K562 (cell line): ENCODE measurements around the gene SPI1. TPM values are rescaled to one million over a fixed set of nuclear protein-coding genes. Genes with fewer than 3 reads are reported as not detected.

Experiments used
- ATAC-seq: fragments of 200-7000 bp; cut with Tn5 transposase; 3 replicates; pipeline ENCODE4 v1.9.1; 2020; ENCODE audit warnings: moderate library complexity
- BruUV-seq: library from RNA; stranded (reverse); fragments of 400-500 nt; replicated peaks from 2 replicates; lab custom pipeline; 2021; lab: Mats Ljungman, UMichigan
- CTCF ChIA-PET: fragments of 300-600 bp; formaldehyde crosslinking; extraction: SDS; loops from one replicate; lab custom pipeline; 2021; ENCODE audit warnings: low intra/inter-chr PET ratio; lab: Yijun Ruan, JAX
- POLR2A ChIA-PET: fragments of 300-600, 350-650 bp; sonication (Branson Sonifier 250); formaldehyde crosslinking; extraction: SDS; loops from one replicate; lab custom pipeline; 2021; ENCODE audit warnings: antibody characterized with exemption, inconsistent platforms; lab: Yijun Ruan, JAX
- DNase-seq, 4 experiments: peaks; one replicate each; pipeline versions ENCODE4 v3.0.0 to v3.0.0-alpha.2; 2011 to 2018; ENCODE audit warnings: low spot score in 3 of 4, mixed read lengths in 3 of 4; ENCODE audit errors: extremely low read depth in 1 of 4
- FAIRE-seq: peaks from 2 replicates; lab custom pipeline; 2011; peaks lifted over from hg19 to GRCh38; lab: Jason Lieb, UNC
- H2AFZ ChIP-seq: 2 replicates; pipeline ENCODE4 v1.6.0; 2011; ENCODE audit warnings: low read depth, low read length, control low read depth, inconsistent platforms
- H3K27ac ChIP-seq: fragments of 200-600 bp; 3 replicates; pipeline ENCODE4 v1.8.0; 2011; ENCODE audit warnings: low read depth, mild to moderate bottlenecking, control low read depth, inconsistent platforms, low read length, moderate library complexity, mixed read lengths; ENCODE audit errors: extremely low read depth
- H3K27me3 ChIP-seq, 2 experiments: fragments of 300-600 bp in 1 of 2; 2 replicates in 1 of 2; 3 replicates in 1 of 2; pipeline versions ENCODE4 v1.6.0 to v1.8.0; 2011; ENCODE audit warnings: inconsistent platforms in 2 of 2, low read length in 2 of 2, mild to moderate bottlenecking in 1 of 2, mixed read lengths in 1 of 2, moderate library complexity in 1 of 2; ENCODE audit not compliant: control insufficient read depth in 2 of 2, insufficient read depth in 2 of 2
- H3K36me3 ChIP-seq: fragments of 300-600 bp; 3 replicates; pipeline ENCODE4 v1.8.0; 2011; ENCODE audit warnings: mild to moderate bottlenecking, low read length, inconsistent platforms; ENCODE audit not compliant: control insufficient read depth, insufficient read depth
- H3K4me1 ChIP-seq, 2 experiments: fragments of 200-600 bp in 1 of 2; replicated peaks in 1 of 2; 2 replicates in 1 of 2; 3 replicates in 1 of 2; pipeline versions ENCODE4 v1.5.1 to v1.8.0; 2011; ENCODE audit warnings: inconsistent platforms in 2 of 2, low read length in 2 of 2, mild to moderate bottlenecking in 1 of 2, mixed read lengths in 1 of 2, moderate library complexity in 1 of 2; ENCODE audit not compliant: control insufficient read depth in 2 of 2, insufficient read depth in 2 of 2
- H3K4me2 ChIP-seq: 2 replicates; pipeline ENCODE4 v1.6.1; 2011; ENCODE audit warnings: low read length, control low read depth, inconsistent platforms, mixed read lengths; ENCODE audit not compliant: insufficient read depth
- H3K4me3 ChIP-seq: fragments of 200-600 bp; sonication (generic), shearing (Covaris generic); 2 replicates; pipeline ENCODE4 v1.5.1; 2016; ENCODE audit warnings: control low read depth, inconsistent platforms
- H3K79me2 ChIP-seq: fragments of 200-600 bp; 3 replicates; pipeline ENCODE4 v1.8.0; 2011; ENCODE audit warnings: low read length, inconsistent platforms; ENCODE audit not compliant: control insufficient read depth, insufficient read depth
- H3K9ac ChIP-seq, 2 experiments: 2 replicates each; pipeline versions ENCODE4 v1.6.0 to v1.6.1; 2011; ENCODE audit warnings: low read depth in 2 of 2, low read length in 2 of 2, control low read depth in 1 of 2, inconsistent platforms in 1 of 2, mild to moderate bottlenecking in 1 of 2, mixed read lengths in 1 of 2; ENCODE audit not compliant: insufficient read depth in 1 of 2
- H3K9me1 ChIP-seq: one replicate; pipeline ENCODE4 v1.6.0; 2011; ENCODE audit warnings: inconsistent platforms, mild to moderate bottlenecking, low read length, moderate library complexity; ENCODE audit not compliant: control insufficient read depth, insufficient read depth
- H3K9me3 ChIP-seq: replicated peaks from 2 replicates; pipeline ENCODE4 v1.5.1; 2011; ENCODE audit warnings: low read depth, low read length, inconsistent platforms; ENCODE audit not compliant: control insufficient read depth, insufficient read depth
- H4K20me1 ChIP-seq: replicated peaks from 2 replicates; pipeline ENCODE4 v1.6.1; 2011; ENCODE audit warnings: low read length, inconsistent platforms, mixed read lengths; ENCODE audit not compliant: control insufficient read depth, insufficient read depth
- ARNT ChIP-seq, 2 experiments: fragments of 450-650 bp; IDR thresholded peaks; 2 replicates each; pipeline ENCODE4 v1.6.1; 2016; ENCODE audit warnings: mild to moderate bottlenecking in 1 of 2
- C11orf30 ChIP-seq: fragments of 450-650 bp; IDR thresholded peaks from 2 replicates; pipeline ENCODE4 v1.6.1; 2016; ENCODE audit warnings: low read depth, mild to moderate bottlenecking
- CEBPB ChIP-seq: fragments of 450-650 bp; IDR thresholded peaks from 2 replicates; pipeline ENCODE4 v1.6.1; 2016; ENCODE audit warnings: missing genetic modification characterization, missing compliant biosample characterization
- ELF4 ChIP-seq: fragments of 450-650 bp; formaldehyde crosslinking; IDR thresholded peaks from 2 replicates; pipeline ENCODE4 v1.4.0; 2022; ENCODE audit warnings: missing genetic modification characterization
- FOXK2 ChIP-seq, 2 experiments: fragments of 450-650 bp; IDR thresholded peaks in 1 of 2; conservative IDR thresholded peaks in 1 of 2; 2 replicates each; pipeline ENCODE4 v1.6.1; 2016; ENCODE audit warnings: low read depth in 2 of 2, mild to moderate bottlenecking in 1 of 2
- FOXP1 ChIP-seq: sonication (generic); formaldehyde crosslinking; IDR thresholded peaks from 2 replicates; pipeline ENCODE4 v1.8.0; 2022; ENCODE audit warnings: mild to moderate bottlenecking, missing genetic modification reagents
- JUNB ChIP-seq: fragments of 450-650 bp; formaldehyde crosslinking; conservative IDR thresholded peaks from 2 replicates; pipeline ENCODE4 v1.4.0; 2020; ENCODE audit warnings: mild to moderate bottlenecking
- KDM4B ChIP-seq, 2 experiments: fragments of 450-650 bp in 1 of 2; sonication (generic) in 1 of 2; IDR thresholded peaks; 2 replicates each; pipeline ENCODE4 v1.6.1; 2016 to 2017; ENCODE audit warnings: borderline replicate concordance in 2 of 2, antibody characterized with exemption in 1 of 2, low read depth in 1 of 2, mild to moderate bottlenecking in 1 of 2
- LCOR ChIP-seq: sonication (generic); formaldehyde crosslinking; IDR thresholded peaks from 2 replicates; pipeline ENCODE4 v1.8.0; 2022; ENCODE audit warnings: mild to moderate bottlenecking, missing genetic modification reagents
- MCM2 ChIP-seq: fragments of 450-650 bp; IDR thresholded peaks from 2 replicates; pipeline ENCODE4 v1.6.1; 2017; ENCODE audit warnings: low read depth, mild to moderate bottlenecking
- MTF1 ChIP-seq: fragments of 250-450 bp; sonication (Bioruptor Pico); IDR thresholded peaks from 2 replicates; pipeline ENCODE4 v1.9.0; 2021; ENCODE audit warnings: moderate library complexity, mild to moderate bottlenecking, inconsistent platforms, borderline replicate concordance
- SRF ChIP-seq, 2 experiments: fragments of 250-450, 450-650 bp in 1 of 2; sonication (Bioruptor Pico) in 1 of 2; sonication (generic) in 1 of 2; formaldehyde crosslinking; IDR thresholded peaks; 2 replicates each; pipeline versions ENCODE4 v1.5.0 to v1.5.1; 2020 to 2022; ENCODE audit warnings: mild to moderate bottlenecking in 1 of 2, missing genetic modification reagents in 1 of 2
- XRCC4 ChIP-seq: IDR thresholded peaks from one replicate; pipeline ENCODE4 v1.6.1; 2011; ENCODE audit not compliant: insufficient read depth, insufficient read length; ENCODE audit errors: extremely low read depth
- XRCC5 ChIP-seq: fragments of 200-400 bp; formaldehyde crosslinking; IDR thresholded peaks from 2 replicates; pipeline ENCODE4 v1.6.1; 2017; ENCODE audit warnings: low read depth, mild to moderate bottlenecking, low read length
- ZNF24 ChIP-seq: fragments of 450-650 bp; IDR thresholded peaks from 2 replicates; pipeline ENCODE4 v1.6.1; 2016
- WGBS: fragments of 100-300 bp; shearing (Covaris generic); methylation state at CpG from one replicate; pipeline ENCODE4 v1.1.6; 2016; ENCODE audit warnings: low coverage, mixed read lengths; ENCODE audit not compliant: insufficient coverage; ENCODE audit errors: missing lambda C conversion rate; 5-methylcytosine and 5-hydroxymethylcytosine counted together
- in situ Hi-C: fragments of 300-500 bp; cut with MboI; formaldehyde crosslinking; loops from 4 replicates; pipeline ENCODE4 v1.15.0; 2018; ENCODE audit warnings: inconsistent platforms, mixed read lengths
- intact Hi-C: fragments of 100-400 bp; cut with micrococcal nuclease; formaldehyde crosslinking; loops from 2 replicates; pipeline ENCODE4 v1.14.2; 2022
- polyA plus RNA-seq, 8 experiments: library from polyadenylated mRNA; depleted of rRNA in 4 of 8; stranded (reverse) in 5 of 8; unstranded in 3 of 8; fragments of >200 nt; fragmentation: Nextera tagmentation in 2 of 8; fragmentation: Illumina TruSeq in 1 of 8; extraction: Ambion mirVana in 2 of 8; extraction: Trizol in 1 of 8; gene quantifications; 2 replicates each; pipeline versions ENCODE4 v1.2.1 to v1.2.3, GENCODE V29; 2011 to 2014; ENCODE audit warnings: inconsistent platforms in 1 of 8, missing spikeins in 1 of 8
- total RNA-seq, 7 experiments: library from RNA; depleted of rRNA in 6 of 7; stranded (reverse); fragments of >200 nt in 6 of 7; fragmentation: Illumina TruSeq in 2 of 7; extraction: Trizol in 2 of 7; gene quantifications; 2 replicates each; pipeline versions ENCODE4 v1.2.1 to v1.2.3, GENCODE V29; 2011 to 2021; ENCODE audit warnings: low replicate concordance in 1 of 7
- TF ChIP-seq, protein P1 (sequence below): fragments of 250-450 bp; sonication (Bioruptor Pico); IDR thresholded peaks from 2 replicates; pipeline ENCODE4 v1.8.0; 2022; ENCODE audit warnings: inconsistent platforms, mild to moderate bottlenecking, moderate library complexity, borderline replicate concordance
- TF ChIP-seq, protein P2 (sequence below): fragments of 250-450 bp; sonication (Bioruptor Pico); IDR thresholded peaks from 2 replicates; pipeline ENCODE4 v1.9.0; 2021; ENCODE audit warnings: mild to moderate bottlenecking, inconsistent platforms
- TF ChIP-seq, protein P3 (sequence below): fragments of 450-650 bp; formaldehyde crosslinking; IDR thresholded peaks from 2 replicates; pipeline ENCODE4 v1.4.0; 2022; ENCODE audit warnings: missing genetic modification characterization

The SPI1 gene
- total and polyA plus RNA-seq, 9 of the 15 experiments (the other 6 are each of a cell fraction or from before 2014, with no cell fraction given) = 0.10 to 33.7 (median 10.3) TPM

DNA sequence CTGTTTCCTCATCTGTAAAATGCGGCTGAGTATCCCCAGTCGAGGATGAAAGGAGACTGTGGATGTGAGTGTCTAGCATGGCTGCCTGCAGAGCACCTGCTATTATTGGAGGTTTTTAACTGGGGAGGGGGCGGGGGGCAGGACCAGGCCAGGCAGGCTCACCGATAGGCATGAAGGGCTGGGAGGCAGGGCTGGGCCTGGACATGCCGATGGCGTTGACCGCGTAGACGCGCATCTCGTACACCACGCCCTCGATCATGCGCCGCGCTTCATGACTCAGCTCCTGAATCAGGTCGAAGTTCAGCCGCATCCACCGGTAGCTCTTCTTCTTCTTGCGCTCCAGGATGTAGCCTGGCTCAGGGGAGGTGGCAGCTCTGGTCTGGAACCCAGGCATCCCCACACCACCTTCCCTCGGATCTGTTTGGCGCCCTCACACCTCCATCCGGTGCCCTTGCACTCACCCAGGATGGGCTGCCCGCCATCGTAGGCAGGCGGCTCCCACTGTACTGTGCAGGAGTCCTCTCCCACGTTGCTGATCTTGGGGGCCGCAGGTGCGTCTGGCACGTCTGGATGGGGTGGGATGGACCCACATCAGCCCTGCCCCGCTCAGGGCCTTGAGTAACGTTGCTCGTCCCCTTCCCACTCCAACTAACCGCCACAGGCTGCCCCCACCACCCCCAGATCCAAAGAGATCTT is 41.0 kb downstream of the SPI1 start:
- Histone ChIP-seq H3K27me3 (peaks cover 0 to 5% of the 10 kb centered on the region in 2 experiments; a peak in 2 of 5 replicates), H3K27ac (no peak overlapping the region), H3K9me3 (no peaks in the 10 kb centered on the region), H3K79me2 (no peaks in the 10 kb centered on the region), H3K9ac (peak overlapping the region in 1 of 2 experiments; percentile 83; a peak in 2 of 4 replicates), H3K36me3 (no peaks in the 10 kb centered on the region), H4K20me1 (no peaks in the 10 kb centered on the region), H2AFZ (peak overlapping the region; percentile 65), H3K9me1 (no peaks in the 10 kb centered on the region), H3K4me1 (peaks cover 6 to 54% of the 10 kb centered on the region in 2 experiments; a peak in 3 of 5 replicates), H3K4me3 (no peak overlapping the region), H3K4me2 (peak overlapping the region; percentile 33)
- intact Hi-C loops = no loop called here
- FAIRE-seq (peak; percentile 87), ATAC-seq (peak; percentile 88), DNase-seq (peak; percentile 76 to 85 (median 81))
- in situ Hi-C loops = no loop called here
- WGBS = 14% methylated on average over 33 of the region's 34 CpGs
- ChIA-PET CTCF (interaction anchor here (0.6 kb wide), 1 partner anchor 18 kb away, joined by 3 read pairs; no protein-coding TSS in a partner anchor), POLR2A (interaction anchor here (0.6 to 1.3 kb wide), 7 partner anchors 12 to 446 kb away, joined by 3 to 6 read pairs (median 3); no protein-coding TSS in a partner anchor)
- BruUV-seq = no TSS peak
- TF ChIP-seq FOXP1 (CRISPR knock-in tag) = no peak
- no peak for TF ChIP-seq KDM4B (IDR thresholded peaks at IDR 0.05; ENCODE audit: borderline replicate concordance in 2 of 2, low read depth in 1 of 2)
- no peak for TF ChIP-seq MCM2
- TF ChIP-seq MTF1 (CRISPR knock-in tag) = no peak
- no peak for TF ChIP-seq JUNB (CRISPR knock-in tag)
- TF ChIP-seq, protein P1, sequence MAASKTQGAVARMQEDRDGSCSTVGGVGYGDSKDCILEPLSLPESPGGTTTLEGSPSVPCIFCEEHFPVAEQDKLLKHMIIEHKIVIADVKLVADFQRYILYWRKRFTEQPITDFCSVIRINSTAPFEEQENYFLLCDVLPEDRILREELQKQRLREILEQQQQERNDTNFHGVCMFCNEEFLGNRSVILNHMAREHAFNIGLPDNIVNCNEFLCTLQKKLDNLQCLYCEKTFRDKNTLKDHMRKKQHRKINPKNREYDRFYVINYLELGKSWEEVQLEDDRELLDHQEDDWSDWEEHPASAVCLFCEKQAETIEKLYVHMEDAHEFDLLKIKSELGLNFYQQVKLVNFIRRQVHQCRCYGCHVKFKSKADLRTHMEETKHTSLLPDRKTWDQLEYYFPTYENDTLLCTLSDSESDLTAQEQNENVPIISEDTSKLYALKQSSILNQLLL = no peak
- no peak for TF ChIP-seq ARNT (IDR thresholded peaks at IDR 0.05)
- TF ChIP-seq C11orf30 = peak; percentile 85
- TF ChIP-seq LCOR (CRISPR knock-in tag) = no peak
- no peak for TF ChIP-seq CEBPB (tag)
- TF ChIP-seq, protein P2, sequence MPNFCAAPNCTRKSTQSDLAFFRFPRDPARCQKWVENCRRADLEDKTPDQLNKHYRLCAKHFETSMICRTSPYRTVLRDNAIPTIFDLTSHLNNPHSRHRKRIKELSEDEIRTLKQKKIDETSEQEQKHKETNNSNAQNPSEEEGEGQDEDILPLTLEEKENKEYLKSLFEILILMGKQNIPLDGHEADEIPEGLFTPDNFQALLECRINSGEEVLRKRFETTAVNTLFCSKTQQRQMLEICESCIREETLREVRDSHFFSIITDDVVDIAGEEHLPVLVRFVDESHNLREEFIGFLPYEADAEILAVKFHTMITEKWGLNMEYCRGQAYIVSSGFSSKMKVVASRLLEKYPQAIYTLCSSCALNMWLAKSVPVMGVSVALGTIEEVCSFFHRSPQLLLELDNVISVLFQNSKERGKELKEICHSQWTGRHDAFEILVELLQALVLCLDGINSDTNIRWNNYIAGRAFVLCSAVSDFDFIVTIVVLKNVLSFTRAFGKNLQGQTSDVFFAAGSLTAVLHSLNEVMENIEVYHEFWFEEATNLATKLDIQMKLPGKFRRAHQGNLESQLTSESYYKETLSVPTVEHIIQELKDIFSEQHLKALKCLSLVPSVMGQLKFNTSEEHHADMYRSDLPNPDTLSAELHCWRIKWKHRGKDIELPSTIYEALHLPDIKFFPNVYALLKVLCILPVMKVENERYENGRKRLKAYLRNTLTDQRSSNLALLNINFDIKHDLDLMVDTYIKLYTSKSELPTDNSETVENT (CRISPR knock-in tag) = peak; percentile 27; the same call in 1 of the 2 replicates
- no peak for TF ChIP-seq XRCC5
- no peak; the same call in 1 of the 2 replicates for TF ChIP-seq ZNF24
- no peak for TF ChIP-seq SRF (CRISPR knock-in tag; IDR thresholded peaks at IDR 0.05)
- TF ChIP-seq ELF4 = no peak
- TF ChIP-seq, protein P3, sequence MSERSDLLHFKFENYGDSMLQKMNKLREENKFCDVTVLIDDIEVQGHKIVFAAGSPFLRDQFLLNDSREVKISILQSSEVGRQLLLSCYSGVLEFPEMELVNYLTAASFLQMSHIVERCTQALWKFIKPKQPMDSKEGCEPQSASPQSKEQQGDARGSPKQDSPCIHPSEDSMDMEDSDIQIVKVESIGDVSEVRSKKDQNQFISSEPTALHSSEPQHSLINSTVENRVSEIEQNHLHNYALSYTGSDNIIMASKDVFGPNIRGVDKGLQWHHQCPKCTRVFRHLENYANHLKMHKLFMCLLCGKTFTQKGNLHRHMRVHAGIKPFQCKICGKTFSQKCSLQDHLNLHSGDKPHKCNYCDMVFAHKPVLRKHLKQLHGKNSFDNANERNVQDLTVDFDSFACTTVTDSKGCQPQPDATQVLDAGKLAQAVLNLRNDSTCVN = no peak
- no peak for TF ChIP-seq XRCC4
- no peak for TF ChIP-seq FOXK2 (conservative IDR thresholded peaks at IDR 0.05 in 1 of 2, IDR thresholded peaks at IDR 0.05 in 1 of 2; ENCODE audit: low read depth in 2 of 2)
